AG09309 (cell line): Measurements from ENCODE around the gene DOCK2.
"Not testable (repeated sequence)": the region's sequence is repeated elsewhere in the genome, so short reads cannot be mapped to it uniquely, and the experiment has no call there.

Experiments
- DNase-seq: peaks from one replicate; pipeline ENCODE4 v3.0.0-alpha.2; 2010; ENCODE audit warnings: low read depth
- H3K4me3 ChIP-seq: 2 replicates; pipeline ENCODE4 v1.5.1; 2011; ENCODE audit warnings: mild to moderate bottlenecking, low read depth, low read length, moderate library complexity; ENCODE audit not compliant: control insufficient read depth
- CTCF ChIP-seq: IDR thresholded peaks from 2 replicates; pipeline ENCODE4 v1.5.1; 2011; ENCODE audit warnings: mild to moderate bottlenecking, low read depth, low read length, inconsistent platforms; ENCODE audit not compliant: insufficient read depth, control insufficient read depth; ENCODE audit errors: missing control alignments

DOCK2 gene

GRCh38 chr5:170080786-170081445 lies 443.8 kb downstream of the DOCK2 start:
- no peak overlapping the region for H3K4me3 ChIP-seq
- DNase-seq, result no peak
- TF ChIP-seq CTCF, result no peak

- no peak for TF ChIP-seq CTCF
- no peak overlapping the region for H3K4me3 ChIP-seq
- no peak for DNase-seq
Measured at GRCh38 chr5:170081616-170082015, 444.5 kb downstream of the DOCK2 start.

GRCh38 chr5:170082701-170083100 lies 445.6 kb downstream of the DOCK2 start:
- DNase-seq, result no peak
- H3K4me3 ChIP-seq, result no peak overlapping the region
- no peak for TF ChIP-seq CTCF

- no peak for DNase-seq
- H3K4me3 ChIP-seq, result no peak overlapping the region
- no peak for TF ChIP-seq CTCF
Measured at GRCh38 chr5:170087168-170087817, 450.2 kb downstream of the DOCK2 start.

- no peak overlapping the region for H3K4me3 ChIP-seq
- TF ChIP-seq CTCF, result no peak
- DNase-seq, result no peak
Measured at GRCh38 chr5:170092455-170093101, 455.5 kb downstream of the DOCK2 start.

- not testable (repeated sequence) for DNase-seq, H3K4me3 ChIP-seq
Measured at GRCh38 chr5:170094329-170094728, 457.3 kb downstream of the DOCK2 start.

- TF ChIP-seq CTCF, result no peak
- no peak for DNase-seq
- no peak overlapping the region for H3K4me3 ChIP-seq
Measured at GRCh38 chr5:170095646-170096045, 458.6 kb downstream of the DOCK2 start.
